GM12873 (cell line): Measurements from ENCODE around the gene P4HTM.

Experiments used
- TF ChIP-seq, protein P1 (sequence below): IDR thresholded peaks from 2 replicates; pipeline ENCODE4 v1.5.1; 2012; ENCODE audit warnings: low read depth, mild to moderate bottlenecking, moderate library complexity, low read length, control low read depth; ENCODE audit not compliant: insufficient read depth; ENCODE audit errors: missing control alignments

The P4HTM gene

DNA sequence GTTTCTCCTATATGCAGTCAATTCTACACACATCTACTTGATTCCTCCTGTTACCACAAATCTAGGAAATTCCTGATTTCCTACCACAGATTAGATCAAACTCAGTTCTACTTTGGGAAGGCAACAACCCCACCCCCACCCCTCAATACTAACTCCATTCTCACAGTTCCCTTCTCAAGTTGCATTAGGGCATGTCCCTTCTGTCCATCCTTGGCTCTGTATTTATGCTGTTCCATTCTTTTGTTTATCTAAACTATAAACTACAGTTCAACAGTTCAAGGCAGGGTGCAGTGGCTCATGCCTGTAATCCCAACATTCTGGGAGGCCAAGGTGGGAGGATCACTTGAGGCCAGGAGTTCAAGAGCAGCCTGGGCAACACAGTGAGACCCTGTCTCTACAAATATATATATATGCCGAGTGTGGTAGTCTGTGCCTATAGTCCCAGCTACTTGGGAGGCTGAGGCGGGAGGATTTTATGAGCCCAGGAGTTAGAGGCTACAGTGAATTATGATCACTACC is 64.4 kb downstream of the P4HTM start:
- TF ChIP-seq, protein P1, sequence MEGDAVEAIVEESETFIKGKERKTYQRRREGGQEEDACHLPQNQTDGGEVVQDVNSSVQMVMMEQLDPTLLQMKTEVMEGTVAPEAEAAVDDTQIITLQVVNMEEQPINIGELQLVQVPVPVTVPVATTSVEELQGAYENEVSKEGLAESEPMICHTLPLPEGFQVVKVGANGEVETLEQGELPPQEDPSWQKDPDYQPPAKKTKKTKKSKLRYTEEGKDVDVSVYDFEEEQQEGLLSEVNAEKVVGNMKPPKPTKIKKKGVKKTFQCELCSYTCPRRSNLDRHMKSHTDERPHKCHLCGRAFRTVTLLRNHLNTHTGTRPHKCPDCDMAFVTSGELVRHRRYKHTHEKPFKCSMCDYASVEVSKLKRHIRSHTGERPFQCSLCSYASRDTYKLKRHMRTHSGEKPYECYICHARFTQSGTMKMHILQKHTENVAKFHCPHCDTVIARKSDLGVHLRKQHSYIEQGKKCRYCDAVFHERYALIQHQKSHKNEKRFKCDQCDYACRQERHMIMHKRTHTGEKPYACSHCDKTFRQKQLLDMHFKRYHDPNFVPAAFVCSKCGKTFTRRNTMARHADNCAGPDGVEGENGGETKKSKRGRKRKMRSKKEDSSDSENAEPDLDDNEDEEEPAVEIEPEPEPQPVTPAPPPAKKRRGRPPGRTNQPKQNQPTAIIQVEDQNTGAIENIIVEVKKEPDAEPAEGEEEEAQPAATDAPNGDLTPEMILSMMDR: no peak
